Tibial artery (tissue), 4 donors: ENCODE data around the gene LPP.
A peak's percentile ranks its signal among the peaks of the same experiment; 100 is the strongest.

Experiments
- DNase-seq, 2 donors: peaks; one replicate each; pipeline ENCODE4 v3.0.0-alpha.2; 2019
- H3K27ac ChIP-seq, 2 donors: fragments of 200-600 bp; sonication (generic) in 1 of 2; 1 replicate in 1 of 2; 2 replicates in 1 of 2; pipeline ENCODE4 v1.5.1; 2018 to 2019; ENCODE audit warnings: mild to moderate bottlenecking in 1 of 2
- H3K27me3 ChIP-seq, 2 donors: fragments of 200-600 bp; sonication (generic) in 1 of 2; one replicate each; pipeline versions ENCODE4 v1.5.1 to v1.6.0; 2016 to 2019
- H3K36me3 ChIP-seq, 3 donors: fragments of 200-600 bp; sonication (generic) in 2 of 3; one replicate each; pipeline ENCODE4 v1.5.1; 2016 to 2019; ENCODE audit warnings: mild to moderate bottlenecking in 2 of 3
- H3K4me1 ChIP-seq, 4 donors: fragments of 200-600 bp; sonication (generic) in 2 of 4; 1 replicate in 3 of 4; 2 replicates in 1 of 4; pipeline ENCODE4 v1.5.1; 2016 to 2019
- H3K4me3 ChIP-seq, 2 donors: fragments of 200-600 bp; sonication (generic) in 1 of 2; 1 replicate in 1 of 2; 2 replicates in 1 of 2; pipeline ENCODE4 v1.5.1; 2018 to 2019; ENCODE audit warnings: mild to moderate bottlenecking in 2 of 2
- H3K9me3 ChIP-seq, 3 donors: fragments of 200-600 bp; sonication (generic) in 1 of 3; one replicate each; pipeline ENCODE4 v1.5.1; 2016 to 2019
- CTCF ChIP-seq, 2 experiments: fragments of 200-600 bp in 1 of 2; fragments of 450-650 bp in 1 of 2; IDR thresholded peaks; one replicate each; pipeline ENCODE4 v1.5.1; 2017 to 2019; ENCODE audit warnings: antibody characterized with exemption in 2 of 2, mild to moderate bottlenecking in 1 of 2, moderate library complexity in 1 of 2
- intact Hi-C: fragments of 100-400 bp; cut with DNase I; formaldehyde crosslinking; loops from one replicate; pipeline ENCODE4 v1.15.0; 2023; ENCODE audit warnings: low total_unique reads

Gene LPP

GRCh38 chr3:188452158-188452772 is 298.3 kb downstream of the LPP start:
- no peaks in the 10 kb centered on the region for H3K9me3 ChIP-seq
- intact Hi-C loops = no loop called here

GRCh38 chr3:188453431-188454384 is 299.8 kb downstream of the LPP start:
- H3K9me3 ChIP-seq = no peaks in the 10 kb centered on the region
- H3K27me3 ChIP-seq = no peaks in the 10 kb centered on the region
- H3K36me3 ChIP-seq = no peaks in the 10 kb centered on the region
- no peak overlapping the region for H3K4me3 ChIP-seq
- H3K4me1 ChIP-seq = peaks cover 0 to 81% (median 17%) of the 10 kb centered on the region in 4 donors
- intact Hi-C loops = no loop called here
- TF ChIP-seq CTCF (IDR thresholded peaks at IDR 0.05) = no peak
- no peak overlapping the region for H3K27ac ChIP-seq
- DNase-seq = no peak

More at GRCh38 chr3:188452158-188452772, 298.3 kb downstream of the LPP start:
- peaks cover 0 to 81% (median 17%) of the 10 kb centered on the region in 4 donors for H3K4me1 ChIP-seq
- H3K4me3 ChIP-seq = no peak overlapping the region
- no peaks in the 10 kb centered on the region for H3K27me3 ChIP-seq
- TF ChIP-seq CTCF (IDR thresholded peaks at IDR 0.05) = no peak
- H3K36me3 ChIP-seq = no peaks in the 10 kb centered on the region
- DNase-seq = no peak
- H3K27ac ChIP-seq = peak overlapping the region in 1 of 2 donors; percentile 23

- no peak overlapping the region for H3K4me3 ChIP-seq
- H3K27ac ChIP-seq = no peak overlapping the region
- H3K36me3 ChIP-seq = no peaks in the 10 kb centered on the region
- H3K27me3 ChIP-seq = no peaks in the 10 kb centered on the region
- H3K9me3 ChIP-seq = no peaks in the 10 kb centered on the region
- intact Hi-C loops = no loop called here
- peaks cover 0 to 87% (median 19%) of the 10 kb centered on the region in 4 donors for H3K4me1 ChIP-seq
- no peak for DNase-seq
- TF ChIP-seq CTCF (IDR thresholded peaks at IDR 0.05) = no peak
Observed at GRCh38 chr3:188455748-188456147, 301.8 kb downstream of the LPP start.

- H3K4me1 ChIP-seq = peaks cover 0 to 85% (median 11%) of the 10 kb centered on the region in 4 donors
- intact Hi-C loops = no loop called here
- no peak for DNase-seq
- H3K27ac ChIP-seq = peak overlapping the region in 1 of 2 donors; percentile 1
- no peaks in the 10 kb centered on the region for H3K9me3 ChIP-seq
- no peaks in the 10 kb centered on the region for H3K36me3 ChIP-seq
- H3K4me3 ChIP-seq = no peak overlapping the region
- no peaks in the 10 kb centered on the region for H3K27me3 ChIP-seq
- TF ChIP-seq CTCF (IDR thresholded peaks at IDR 0.05) = no peak
Observed at GRCh38 chr3:188458756-188459155, 304.8 kb downstream of the LPP start.

GRCh38 chr3:188465311-188465710 is 311.4 kb downstream of the LPP start:
- Histone ChIP-seq H3K9me3 (no peaks in the 10 kb centered on the region), H3K4me3 (no peak overlapping the region), H3K36me3 (no peaks in the 10 kb centered on the region), H3K27me3 (no peaks in the 10 kb centered on the region), H3K27ac (peak overlapping the region; percentile 21 to 30), H3K4me1 (peaks cover 0 to 88% (median 18%) of the 10 kb centered on the region in 4 donors)
- intact Hi-C loops = no loop called here
- TF ChIP-seq CTCF (IDR thresholded peaks at IDR 0.05) = no peak
- DNase-seq = no peak
